ENCODE measurements around the gene TBK1. TPM values are rescaled to one million over a fixed set of nuclear protein-coding genes. Genes with fewer than 3 reads are reported as not detected.

TBK1 gene
- total and polyA plus RNA-seq, 10 of the 15 experiments (the other 5 are each of a cell fraction or from before 2014, with no cell fraction given): 13.4 to 49.3 (median 37.7) TPM

Other genes starting within 250 kb of the TBK1 start
- 11.0 and 12.2 TPM in 2 replicates for gene KICS2, start 229.8 kb upstream of the TBK1 start, total RNA-seq (2014; rRNA removed)
- gene KICS2, start 229.8 kb upstream of the TBK1 start, total RNA-seq (2014; rRNA removed; fragmentation: Illumina TruSeq; extraction: Trizol): 8.4 and 8.8 TPM in 2 replicates
- gene KICS2, start 229.8 kb upstream of the TBK1 start, total RNA-seq (2021): 10.2 and 10.4 TPM in 2 replicates
- 13.1 and 14.2 TPM in 2 replicates for gene KICS2, start 229.8 kb upstream of the TBK1 start, polyA plus RNA-seq (2011; rRNA removed)
- gene KICS2, start 229.8 kb upstream of the TBK1 start, polyA plus RNA-seq (2014; fragmentation: Illumina TruSeq; extraction: Trizol): 9.7 and 13.4 TPM in 2 replicates
- gene KICS2, start 229.8 kb upstream of the TBK1 start, polyA plus RNA-seq (2014; fragmentation: Nextera tagmentation; extraction: Ambion mirVana): 1 to 10 TPM; 3.9 to 4.4 TPM
- gene KICS2, start 229.8 kb upstream of the TBK1 start, polyA plus RNA-seq (2014; rRNA removed): 7.9 and 12.2 TPM in 2 replicates
- 1 to 10 TPM; 9.2 TPM for gene KICS2, start 229.8 kb upstream of the TBK1 start, polyA plus RNA-seq (2016; fragmentation: Nextera tagmentation; extraction: Ambion mirVana)
- gene C12orf56, start 61.4 kb upstream of the TBK1 start, total RNA-seq (2014; rRNA removed): not detected in 2 replicates
- not detected in 2 replicates for gene C12orf56, start 61.4 kb upstream of the TBK1 start, total RNA-seq (2014; rRNA removed; fragmentation: Illumina TruSeq; extraction: Trizol)
- not detected in 2 replicates for gene C12orf56, start 61.4 kb upstream of the TBK1 start, total RNA-seq (2021)
- not detected in 2 replicates for gene C12orf56, start 61.4 kb upstream of the TBK1 start, polyA plus RNA-seq (2011; rRNA removed)
- not detected in 2 replicates for gene C12orf56, start 61.4 kb upstream of the TBK1 start, polyA plus RNA-seq (2014; fragmentation: Illumina TruSeq; extraction: Trizol)
- not detected for gene C12orf56, start 61.4 kb upstream of the TBK1 start, polyA plus RNA-seq (2014; fragmentation: Nextera tagmentation; extraction: Ambion mirVana)
- not detected in 2 replicates for gene C12orf56, start 61.4 kb upstream of the TBK1 start, polyA plus RNA-seq (2014; rRNA removed)
- gene C12orf56, start 61.4 kb upstream of the TBK1 start, polyA plus RNA-seq (2016; fragmentation: Nextera tagmentation; extraction: Ambion mirVana): not detected
- 48.9 and 51.7 TPM in 2 replicates for gene XPOT, start 47.7 kb upstream of the TBK1 start, total RNA-seq (2014; rRNA removed)
- gene XPOT, start 47.7 kb upstream of the TBK1 start, total RNA-seq (2014; rRNA removed; fragmentation: Illumina TruSeq; extraction: Trizol): 52.3 and 54.7 TPM in 2 replicates
- 64.5 and 69.1 TPM in 2 replicates for gene XPOT, start 47.7 kb upstream of the TBK1 start, total RNA-seq (2021)
- 60.0 and 87.4 TPM in 2 replicates for gene XPOT, start 47.7 kb upstream of the TBK1 start, polyA plus RNA-seq (2011; rRNA removed)
- 63.2 and 73.4 TPM in 2 replicates for gene XPOT, start 47.7 kb upstream of the TBK1 start, polyA plus RNA-seq (2014; fragmentation: Illumina TruSeq; extraction: Trizol)
- gene XPOT, start 47.7 kb upstream of the TBK1 start, polyA plus RNA-seq (2014; fragmentation: Nextera tagmentation; extraction: Ambion mirVana): 10 to 100 TPM; 11.9 to 14.8 TPM
- gene XPOT, start 47.7 kb upstream of the TBK1 start, polyA plus RNA-seq (2014; rRNA removed): 33.3 and 40.9 TPM in 2 replicates
- gene XPOT, start 47.7 kb upstream of the TBK1 start, polyA plus RNA-seq (2016; fragmentation: Nextera tagmentation; extraction: Ambion mirVana): 10 to 100 TPM; 54.7 to 66.3 TPM
- gene RASSF3, start 158.4 kb downstream of the TBK1 start, total RNA-seq (2014; rRNA removed): 27.2 and 30.5 TPM in 2 replicates
- 32.4 and 33.3 TPM in 2 replicates for gene RASSF3, start 158.4 kb downstream of the TBK1 start, total RNA-seq (2014; rRNA removed; fragmentation: Illumina TruSeq; extraction: Trizol)
- gene RASSF3, start 158.4 kb downstream of the TBK1 start, total RNA-seq (2021): 59.4 and 62.4 TPM in 2 replicates
- gene RASSF3, start 158.4 kb downstream of the TBK1 start, polyA plus RNA-seq (2011; rRNA removed): 42.0 and 48.8 TPM in 2 replicates
- gene RASSF3, start 158.4 kb downstream of the TBK1 start, polyA plus RNA-seq (2014; fragmentation: Illumina TruSeq; extraction: Trizol): 44.6 and 51.6 TPM in 2 replicates
- gene RASSF3, start 158.4 kb downstream of the TBK1 start, polyA plus RNA-seq (2014; fragmentation: Nextera tagmentation; extraction: Ambion mirVana): 10 to 100 TPM in 1 of 2 experiments, 1 to 10 TPM in 1; 9.0 to 11.2 TPM
- 32.3 and 35.8 TPM in 2 replicates for gene RASSF3, start 158.4 kb downstream of the TBK1 start, polyA plus RNA-seq (2014; rRNA removed)
- gene RASSF3, start 158.4 kb downstream of the TBK1 start, polyA plus RNA-seq (2016; fragmentation: Nextera tagmentation; extraction: Ambion mirVana): 1 to 10 TPM; 6.9 to 8.1 TPM

All from GM12878 (cell line).